ENCODE data around the gene GJB2.

GJB2 gene

GRCh38 chr13:20141238-20142022 is 51.3 kb downstream of the GJB2 start:
- no peak for DNase-seq

DNA sequence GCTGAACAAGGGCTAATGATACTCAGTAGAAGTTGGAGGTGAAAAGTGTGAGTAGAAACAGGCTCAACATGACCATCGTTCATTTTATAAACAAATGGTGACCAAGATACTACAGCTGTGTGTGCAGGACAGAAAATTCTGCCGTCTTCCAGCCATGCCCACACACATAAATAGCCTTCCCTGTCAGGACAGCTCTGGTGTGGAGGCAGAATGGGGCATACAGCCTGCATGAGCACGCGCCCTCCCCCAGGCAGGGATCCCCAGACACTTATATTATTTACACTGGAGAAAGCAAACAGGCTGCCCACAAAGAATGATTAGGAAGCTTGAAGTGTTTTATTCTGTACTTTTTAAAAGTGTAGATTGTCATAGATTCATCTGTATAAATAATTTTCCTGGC is 52.3 kb downstream of the GJB2 start:
- DNase-seq = no peak

- no peak for DNase-seq
Observed at GRCh38 chr13:20137875-20138274, 54.9 kb downstream of the GJB2 start.
